Mesothelial cell of epicardium (in vitro differentiated cells): ENCODE data around the gene MPDZ. TPM values are rescaled to one million over a fixed set of nuclear protein-coding genes. Genes with fewer than 3 reads are reported as not detected.
A peak's percentile ranks its signal among the peaks of the same experiment; 100 is the strongest.

Source experiments
- DNase-seq, 2 experiments: peaks; one replicate each; pipeline ENCODE4 v3.0.0; 2021; ENCODE audit warnings: low spot score in 2 of 2; ENCODE audit not compliant: unreplicated experiment in 2 of 2
- H3K27ac Mint-ChIP-seq: 2 replicates; pipeline ENCODE4 v1.8.0; 2021; ENCODE audit warnings: mixed read lengths
- H3K27me3 Mint-ChIP-seq: 2 replicates; pipeline ENCODE4 v1.8.0; 2021; ENCODE audit warnings: low read depth, mixed read lengths
- H3K36me3 Mint-ChIP-seq: 2 replicates; pipeline ENCODE4 v1.8.0; 2021; ENCODE audit warnings: mixed read lengths
- H3K4me1 Mint-ChIP-seq: 2 replicates; pipeline ENCODE4 v1.8.0; 2021; ENCODE audit warnings: mixed read lengths
- H3K4me3 Mint-ChIP-seq: 2 replicates; pipeline ENCODE4 v1.8.0; 2021; ENCODE audit warnings: mild to moderate bottlenecking, moderate library complexity, mixed read lengths
- H3K9me3 Mint-ChIP-seq: 2 replicates; pipeline ENCODE4 v1.8.0; 2021; ENCODE audit warnings: mixed read lengths
- total RNA-seq: library from RNA; stranded (reverse); gene quantifications from 3 replicates; pipeline ENCODE4 v1.2.1, GENCODE V29; 2021
- TF ChIP-seq, protein P1 (sequence below): fragments of 200-600 bp; sonication (generic); IDR thresholded peaks from one replicate; pipeline ENCODE4 v1.5.0; 2021; ENCODE audit warnings: antibody characterized with exemption; ENCODE audit not compliant: unreplicated experiment

Gene MPDZ
- total RNA-seq, 1 donor from 2014 or later: 187 TPM

DNA sequence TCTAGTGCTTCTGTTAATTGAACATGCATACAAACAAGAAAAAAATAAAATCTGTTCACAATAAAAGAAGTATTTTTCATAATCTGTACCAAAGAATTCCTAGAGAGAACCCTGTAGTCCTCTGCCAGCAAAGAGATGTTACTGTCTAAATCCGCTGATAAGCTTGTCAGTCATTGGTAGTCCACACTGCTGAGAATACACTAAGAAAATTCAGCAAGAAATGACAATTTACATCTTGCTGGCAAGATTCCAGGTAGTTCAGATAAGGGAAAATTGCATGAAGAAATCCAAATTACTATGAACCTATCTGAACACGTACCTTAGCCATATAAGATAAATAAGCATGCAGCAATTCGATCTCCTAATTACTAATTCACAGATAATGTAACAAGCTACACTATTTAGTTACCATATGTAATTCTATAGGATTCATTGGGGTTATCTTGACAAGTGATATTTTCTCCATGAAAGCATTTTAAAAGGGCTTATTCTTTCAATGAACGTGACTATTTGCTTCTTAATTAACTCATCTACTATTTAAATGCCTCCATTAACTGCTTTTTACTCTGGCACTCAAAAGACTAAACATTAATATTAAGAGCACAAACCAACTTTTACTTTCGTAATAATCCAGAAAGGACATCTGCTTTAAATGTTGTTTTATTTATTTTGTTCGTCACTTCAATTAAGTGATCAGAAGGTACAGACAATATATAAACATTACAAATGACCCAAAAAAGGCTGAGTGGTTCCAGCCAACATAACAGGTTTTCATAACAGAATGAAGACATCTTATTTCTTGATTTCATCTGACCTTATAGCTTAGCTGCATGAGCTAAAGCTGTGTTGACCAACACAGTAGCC is 9.7 kb downstream of the MPDZ start:
- no peak for DNase-seq
- H3K4me1 Mint-ChIP-seq: peaks cover 83% of the 10 kb centered on the region

DNA sequence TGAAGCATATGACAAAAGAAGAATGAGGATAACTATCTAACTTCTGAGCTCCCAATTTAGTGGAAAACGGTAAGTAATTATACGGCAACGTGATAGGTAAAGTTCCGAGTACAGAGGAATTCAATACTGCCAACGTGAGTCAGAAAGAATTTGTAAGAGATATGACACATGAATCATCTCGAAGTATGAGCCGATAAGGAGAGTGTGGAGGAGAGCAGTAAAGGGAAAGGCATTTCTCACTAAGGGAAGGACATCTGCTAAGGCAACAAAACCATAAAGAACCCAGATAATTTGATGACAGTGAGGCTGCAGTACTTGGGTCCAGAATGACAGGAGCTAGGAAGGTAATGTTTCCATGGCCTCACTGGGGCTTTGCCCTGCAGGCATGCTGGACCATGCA is 11.0 kb downstream of the MPDZ start:
- H3K27me3 Mint-ChIP-seq: no peaks in the 10 kb centered on the region
- H3K9me3 Mint-ChIP-seq: no peaks in the 10 kb centered on the region
- TF ChIP-seq, protein P1, sequence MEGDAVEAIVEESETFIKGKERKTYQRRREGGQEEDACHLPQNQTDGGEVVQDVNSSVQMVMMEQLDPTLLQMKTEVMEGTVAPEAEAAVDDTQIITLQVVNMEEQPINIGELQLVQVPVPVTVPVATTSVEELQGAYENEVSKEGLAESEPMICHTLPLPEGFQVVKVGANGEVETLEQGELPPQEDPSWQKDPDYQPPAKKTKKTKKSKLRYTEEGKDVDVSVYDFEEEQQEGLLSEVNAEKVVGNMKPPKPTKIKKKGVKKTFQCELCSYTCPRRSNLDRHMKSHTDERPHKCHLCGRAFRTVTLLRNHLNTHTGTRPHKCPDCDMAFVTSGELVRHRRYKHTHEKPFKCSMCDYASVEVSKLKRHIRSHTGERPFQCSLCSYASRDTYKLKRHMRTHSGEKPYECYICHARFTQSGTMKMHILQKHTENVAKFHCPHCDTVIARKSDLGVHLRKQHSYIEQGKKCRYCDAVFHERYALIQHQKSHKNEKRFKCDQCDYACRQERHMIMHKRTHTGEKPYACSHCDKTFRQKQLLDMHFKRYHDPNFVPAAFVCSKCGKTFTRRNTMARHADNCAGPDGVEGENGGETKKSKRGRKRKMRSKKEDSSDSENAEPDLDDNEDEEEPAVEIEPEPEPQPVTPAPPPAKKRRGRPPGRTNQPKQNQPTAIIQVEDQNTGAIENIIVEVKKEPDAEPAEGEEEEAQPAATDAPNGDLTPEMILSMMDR: no peak
- H3K4me1 Mint-ChIP-seq: peaks cover 77% of the 10 kb centered on the region
- peak overlapping the region; percentile 75 for H3K27ac Mint-ChIP-seq
- H3K4me3 Mint-ChIP-seq: no peak overlapping the region
- DNase-seq: no peak
- H3K36me3 Mint-ChIP-seq: peaks cover 15% of the 10 kb centered on the region

More for the DNA sequence above, 9.7 kb downstream of the MPDZ start:
- peaks cover 12% of the 10 kb centered on the region for H3K36me3 Mint-ChIP-seq
- no peaks in the 10 kb centered on the region for H3K9me3 Mint-ChIP-seq
- no peaks in the 10 kb centered on the region for H3K27me3 Mint-ChIP-seq
- peak overlapping the region; percentile 75 for H3K27ac Mint-ChIP-seq
- H3K4me3 Mint-ChIP-seq: no peak overlapping the region
- TF ChIP-seq, protein P1: no peak

DNA sequence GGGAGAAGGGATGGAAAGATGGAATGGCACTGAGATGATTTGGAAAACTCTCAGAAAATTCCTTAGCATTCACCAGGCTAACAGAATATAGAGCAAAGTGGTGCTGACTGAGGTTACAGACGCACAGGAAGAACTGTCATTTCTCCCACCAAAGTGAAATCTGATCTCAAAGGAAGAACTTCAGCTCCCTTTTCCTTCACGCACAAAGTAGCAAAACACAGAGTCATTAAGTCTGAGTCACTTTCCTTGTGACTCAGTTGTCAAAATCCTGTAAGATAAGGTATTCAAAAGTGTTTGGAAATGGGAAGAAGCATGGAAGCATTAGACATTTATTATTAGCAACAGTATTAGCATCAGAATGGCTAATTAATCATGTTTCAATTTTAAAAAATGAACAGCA is 11.7 kb downstream of the MPDZ start:
- H3K36me3 Mint-ChIP-seq: peaks cover 18% of the 10 kb centered on the region
- no peaks in the 10 kb centered on the region for H3K9me3 Mint-ChIP-seq
- peak overlapping the region; percentile 72 for H3K27ac Mint-ChIP-seq
- DNase-seq: no peak
- H3K4me3 Mint-ChIP-seq: no peak overlapping the region
- peaks cover 75% of the 10 kb centered on the region for H3K4me1 Mint-ChIP-seq
- no peaks in the 10 kb centered on the region for H3K27me3 Mint-ChIP-seq
- TF ChIP-seq, protein P1: no peak

DNA sequence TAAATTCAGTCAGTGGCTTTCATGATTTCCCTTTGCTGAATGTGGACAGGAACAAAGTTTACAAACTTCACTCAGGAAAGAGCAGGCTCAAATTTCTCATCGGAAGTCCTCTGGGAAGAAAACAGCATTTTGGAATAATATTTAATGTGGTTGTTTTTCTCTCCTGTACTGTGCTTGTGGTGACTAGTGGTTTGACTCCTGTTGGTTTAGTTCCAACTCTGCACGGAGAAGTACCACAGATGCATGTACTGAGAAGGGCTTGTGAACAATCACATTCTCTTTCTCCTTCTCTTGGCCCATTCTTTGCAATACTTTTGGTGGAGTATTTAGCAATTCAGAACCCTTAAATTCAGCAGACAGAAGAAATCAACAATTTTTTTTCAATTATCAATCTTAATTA is 13.3 kb downstream of the MPDZ start:
- no peak for DNase-seq
- H3K4me3 Mint-ChIP-seq: no peak overlapping the region
- peaks cover 2% of the 10 kb centered on the region for H3K9me3 Mint-ChIP-seq
- H3K27me3 Mint-ChIP-seq: no peaks in the 10 kb centered on the region
- peak overlapping the region; percentile 72 for H3K27ac Mint-ChIP-seq
- TF ChIP-seq, protein P1: no peak
- peaks cover 15% of the 10 kb centered on the region for H3K36me3 Mint-ChIP-seq
- H3K4me1 Mint-ChIP-seq: peaks cover 67% of the 10 kb centered on the region

DNA sequence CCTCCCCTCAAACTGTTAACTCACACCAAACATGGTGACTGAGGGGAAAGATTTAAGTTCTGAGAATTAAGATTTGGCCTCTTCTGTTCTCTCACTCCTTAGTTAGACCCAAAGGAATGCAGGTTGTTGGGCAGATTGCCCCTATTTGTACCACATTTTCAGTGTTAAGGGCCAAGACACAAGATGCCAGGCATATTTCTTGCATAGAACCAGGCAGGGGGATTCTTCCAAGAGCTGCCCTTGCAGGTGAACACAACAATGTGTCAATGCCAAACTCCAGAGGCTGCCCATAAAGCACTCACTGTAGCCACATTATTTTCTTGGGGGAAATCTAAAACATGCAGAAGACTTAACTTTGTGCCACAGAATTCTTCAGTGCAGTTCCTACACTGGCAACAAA is 14.7 kb downstream of the MPDZ start:
- Mint-ChIP-seq H3K36me3 (peaks cover 28% of the 10 kb centered on the region), H3K9me3 (peaks cover 14% of the 10 kb centered on the region), H3K4me3 (no peak overlapping the region), H3K27ac (peak overlapping the region; percentile 92), H3K4me1 (peaks cover 56% of the 10 kb centered on the region), H3K27me3 (no peaks in the 10 kb centered on the region)
- TF ChIP-seq, protein P1: no peak
- no peak for DNase-seq
